ACHN (cell line): Measurements from ENCODE around the gene CAPZB.

ENCODE experiments used
- DNase-seq: peaks from one replicate; pipeline ENCODE4 v3.0.0-alpha.2; 2015
- in situ Hi-C: cut with HindIII; loops from 2 replicates; pipeline ENCODE4 v1.10.0; 2017; ENCODE audit warnings: low sequenced_read_pairs, low pct_ligation_motif_present, low pct_unique_long_range_greater_than_20kb

CAPZB gene

GRCh38 chr1:19477284-19478249, 7.8 kb downstream of the CAPZB start:
- in situ Hi-C loops = no loop called here
- DNase-seq = no peak

- in situ Hi-C loops = no loop called here
- DNase-seq = no peak
Measured at GRCh38 chr1:19476450-19477190, 8.7 kb downstream of the CAPZB start.

- in situ Hi-C loops = no loop called here
- no peak for DNase-seq
Measured at GRCh38 chr1:19475296-19475695, 10.0 kb downstream of the CAPZB start.

- in situ Hi-C loops = no loop called here
- DNase-seq = no peak
Measured at GRCh38 chr1:19472174-19472573, 13.2 kb downstream of the CAPZB start.

- no peak for DNase-seq
- in situ Hi-C loops = no loop called here
Measured at GRCh38 chr1:19469004-19469403, 16.3 kb downstream of the CAPZB start.

- in situ Hi-C loops = no loop called here
- peak; percentile 77 for DNase-seq
Measured at GRCh38 chr1:19468397-19468956, 16.9 kb downstream of the CAPZB start.

- no peak for DNase-seq
- in situ Hi-C loops = no loop called here
Measured at GRCh38 chr1:19467199-19468187, 17.8 kb downstream of the CAPZB start.

- in situ Hi-C loops = no loop called here
- DNase-seq = no peak
Measured at GRCh38 chr1:19466112-19466561, 19.2 kb downstream of the CAPZB start.

GRCh38 chr1:19465650-19466049, 19.7 kb downstream of the CAPZB start:
- in situ Hi-C loops = no loop called here

GRCh38 chr1:19465123-19465522, 20.2 kb downstream of the CAPZB start:
- DNase-seq = no peak
- in situ Hi-C loops = no loop called here

More at GRCh38 chr1:19465650-19466049, 19.7 kb downstream of the CAPZB start:
- no peak for DNase-seq

- in situ Hi-C loops = no loop called here
- DNase-seq = no peak
Measured at GRCh38 chr1:19464696-19465095, 20.6 kb downstream of the CAPZB start.

- in situ Hi-C loops = no loop called here
- DNase-seq = no peak
Measured at GRCh38 chr1:19463504-19463803, 21.9 kb downstream of the CAPZB start.

GRCh38 chr1:19462781-19463503, 22.4 kb downstream of the CAPZB start:
- in situ Hi-C loops = no loop called here
- DNase-seq = no peak

- DNase-seq = no peak
- in situ Hi-C loops = no loop called here
Measured at GRCh38 chr1:19461220-19461554, 24.2 kb downstream of the CAPZB start.

GRCh38 chr1:19460535-19461219, 24.7 kb downstream of the CAPZB start:
- no peak for DNase-seq
- in situ Hi-C loops = no loop called here

- in situ Hi-C loops = no loop called here
- DNase-seq = no peak
Measured at GRCh38 chr1:19458815-19459417, 26.4 kb downstream of the CAPZB start.

GRCh38 chr1:19457607-19458006, 27.7 kb downstream of the CAPZB start:
- no peak for DNase-seq
- in situ Hi-C loops = no loop called here
